HEK293 (cell line): Measurements from ENCODE around the gene VEGFC.

ENCODE experiments used
- CTCF ChIA-PET: fragments of 350-600 bp; formaldehyde crosslinking; extraction: SDS; loops from one replicate; lab custom pipeline; 2021; ENCODE audit warnings: antibody characterized with exemption; lab: Yijun Ruan, JAX
- POLR2A ChIA-PET: fragments of 300-600 bp; formaldehyde crosslinking; extraction: SDS; loops from one replicate; lab custom pipeline; 2020; ENCODE audit warnings: antibody characterized with exemption, inconsistent platforms; lab: Yijun Ruan, JAX
- H3K27ac ChIP-seq: fragments of 200-500 bp; sonication (Bioruptor generic); 2 replicates; pipeline ENCODE4 v1.5.1; 2014; ENCODE audit warnings: low read depth, low read length, control low read depth, inconsistent platforms; ENCODE audit errors: extremely low read depth
- H3K36me3 ChIP-seq, 2 experiments: fragments of 200-500 bp in 1 of 2; sonication (Bioruptor generic) in 1 of 2; 1 replicate in 1 of 2; 2 replicates in 1 of 2; pipeline ENCODE4 v1.5.1; 2014 to 2017; ENCODE audit warnings: inconsistent platforms in 2 of 2, low read length in 2 of 2; ENCODE audit not compliant: control insufficient read depth in 2 of 2, insufficient read depth in 1 of 2
- H3K4me1 ChIP-seq: fragments of 200-500 bp; sonication (Bioruptor generic); 2 replicates; pipeline ENCODE4 v1.5.1; 2014; ENCODE audit warnings: mild to moderate bottlenecking, low read length, inconsistent platforms; ENCODE audit not compliant: control insufficient read depth, insufficient read depth
- H3K4me3 ChIP-seq: 2 replicates; pipeline ENCODE4 v1.5.1; 2011; ENCODE audit warnings: low read depth, mild to moderate bottlenecking, control low read depth, low read length, moderate library complexity
- H3K9me3 ChIP-seq: fragments of 200-500 bp; sonication (Bioruptor generic); 2 replicates; pipeline ENCODE4 v1.5.1; 2014; ENCODE audit warnings: low read depth, low read length, inconsistent platforms; ENCODE audit not compliant: control insufficient read depth, insufficient read depth
- BCL11A ChIP-seq: fragments of 450-650 bp; formaldehyde crosslinking; IDR thresholded peaks from 2 replicates; pipeline ENCODE4 v1.5.1; 2016; ENCODE audit warnings: low read depth, missing biosample characterization, missing genetic modification characterization
- BCL6B ChIP-seq: fragments of 450-650 bp; formaldehyde crosslinking; IDR thresholded peaks from 2 replicates; pipeline ENCODE4 v1.5.1; 2017; ENCODE audit warnings: missing biosample characterization, missing genetic modification characterization
- KLF10 ChIP-seq: fragments of 450-650 bp; IDR thresholded peaks from 2 replicates; pipeline ENCODE4 v1.5.1; 2018; ENCODE audit warnings: missing biosample characterization, mild to moderate bottlenecking, missing genetic modification characterization
- KLF9 ChIP-seq: fragments of 450-650 bp; formaldehyde crosslinking; IDR thresholded peaks from 2 replicates; pipeline ENCODE4 v1.5.1; 2016; ENCODE audit warnings: missing biosample characterization, missing genetic modification characterization, low read depth
- PRDM10 ChIP-seq: fragments of 450-650 bp; formaldehyde crosslinking; IDR thresholded peaks from 2 replicates; pipeline ENCODE4 v1.5.1; 2016; ENCODE audit warnings: missing biosample characterization, missing genetic modification characterization
- SCRT1 ChIP-seq: fragments of 450-650 bp; formaldehyde crosslinking; IDR thresholded peaks from 2 replicates; pipeline ENCODE4 v1.5.1; 2016; ENCODE audit warnings: missing biosample characterization, missing genetic modification characterization, borderline replicate concordance
- SCRT2 ChIP-seq: fragments of 450-650 bp; formaldehyde crosslinking; IDR thresholded peaks from 2 replicates; pipeline ENCODE4 v1.5.1; 2016; ENCODE audit warnings: missing biosample characterization, missing genetic modification characterization
- YY2 ChIP-seq: fragments of 450-650 bp; formaldehyde crosslinking; IDR thresholded peaks from 2 replicates; pipeline ENCODE4 v1.5.1; 2016; ENCODE audit warnings: missing biosample characterization, missing genetic modification characterization
- ZBTB48 ChIP-seq: fragments of 450-650 bp; formaldehyde crosslinking; IDR thresholded peaks from 2 replicates; pipeline ENCODE4 v1.5.1; 2016; ENCODE audit warnings: missing biosample characterization, missing genetic modification characterization
- ZFHX2 ChIP-seq: fragments of 450-650 bp; formaldehyde crosslinking; conservative IDR thresholded peaks from 2 replicates; pipeline ENCODE4 v1.5.1; 2016; ENCODE audit warnings: missing biosample characterization, missing genetic modification characterization
- ZFP37 ChIP-seq: fragments of 450-650 bp; formaldehyde crosslinking; IDR thresholded peaks from 2 replicates; pipeline ENCODE4 v1.5.1; 2016; ENCODE audit warnings: missing biosample characterization, missing genetic modification characterization
- ZNF19 ChIP-seq: fragments of 450-650 bp; formaldehyde crosslinking; IDR thresholded peaks from 2 replicates; pipeline ENCODE4; 2016; ENCODE audit warnings: missing biosample characterization, missing genetic modification characterization, low read depth
- ZNF2 ChIP-seq: fragments of 450-650 bp; formaldehyde crosslinking; IDR thresholded peaks from 2 replicates; pipeline ENCODE4 v1.5.1; 2016; ENCODE audit warnings: missing biosample characterization, missing genetic modification characterization
- ZNF292 ChIP-seq: fragments of 450-650 bp; formaldehyde crosslinking; IDR thresholded peaks from 2 replicates; pipeline ENCODE4 v1.5.1; 2016; ENCODE audit warnings: low read depth, missing biosample characterization, missing genetic modification characterization, borderline replicate concordance
- ZNF354C ChIP-seq: fragments of 450-650 bp; formaldehyde crosslinking; IDR thresholded peaks from 2 replicates; pipeline ENCODE4 v1.5.1; 2016; ENCODE audit warnings: missing biosample characterization, missing genetic modification characterization, low read depth, borderline replicate concordance
- ZNF366 ChIP-seq: fragments of 450-650 bp; formaldehyde crosslinking; conservative IDR thresholded peaks from 2 replicates; pipeline ENCODE4 v1.5.1; 2016; ENCODE audit warnings: missing biosample characterization, missing genetic modification characterization
- ZNF398 ChIP-seq: fragments of 450-650 bp; formaldehyde crosslinking; IDR thresholded peaks from 2 replicates; pipeline ENCODE4 v1.5.1; 2017; ENCODE audit warnings: missing biosample characterization, missing genetic modification characterization
- ZNF423 ChIP-seq: fragments of 450-650 bp; formaldehyde crosslinking; IDR thresholded peaks from 2 replicates; pipeline ENCODE4 v1.5.1; 2016; ENCODE audit warnings: missing biosample characterization, missing genetic modification characterization
- ZNF433 ChIP-seq: fragments of 450-650 bp; formaldehyde crosslinking; IDR thresholded peaks from 2 replicates; pipeline ENCODE4 v1.5.1; 2016; ENCODE audit warnings: missing biosample characterization, missing genetic modification characterization, low read depth
- ZNF561 ChIP-seq: fragments of 450-650 bp; IDR thresholded peaks from 2 replicates; pipeline ENCODE4 v1.5.1; 2018; ENCODE audit warnings: missing biosample characterization, missing genetic modification characterization, borderline replicate concordance
- ZNF629 ChIP-seq: fragments of 450-650 bp; formaldehyde crosslinking; IDR thresholded peaks from 2 replicates; pipeline ENCODE4 v1.5.1; 2017; ENCODE audit warnings: missing biosample characterization, missing genetic modification characterization
- ZNF658 ChIP-seq: fragments of 450-650 bp; formaldehyde crosslinking; IDR thresholded peaks from 2 replicates; pipeline ENCODE4; 2016; ENCODE audit warnings: missing biosample characterization, missing genetic modification characterization
- ZNF664 ChIP-seq: fragments of 450-650 bp; formaldehyde crosslinking; IDR thresholded peaks from 2 replicates; pipeline ENCODE4 v1.5.1; 2016; ENCODE audit warnings: missing biosample characterization, missing genetic modification characterization
- ZNF707 ChIP-seq: fragments of 450-650 bp; formaldehyde crosslinking; IDR thresholded peaks from 2 replicates; pipeline ENCODE4 v1.5.1; 2016; ENCODE audit warnings: missing biosample characterization, missing genetic modification characterization

The VEGFC gene

DNA sequence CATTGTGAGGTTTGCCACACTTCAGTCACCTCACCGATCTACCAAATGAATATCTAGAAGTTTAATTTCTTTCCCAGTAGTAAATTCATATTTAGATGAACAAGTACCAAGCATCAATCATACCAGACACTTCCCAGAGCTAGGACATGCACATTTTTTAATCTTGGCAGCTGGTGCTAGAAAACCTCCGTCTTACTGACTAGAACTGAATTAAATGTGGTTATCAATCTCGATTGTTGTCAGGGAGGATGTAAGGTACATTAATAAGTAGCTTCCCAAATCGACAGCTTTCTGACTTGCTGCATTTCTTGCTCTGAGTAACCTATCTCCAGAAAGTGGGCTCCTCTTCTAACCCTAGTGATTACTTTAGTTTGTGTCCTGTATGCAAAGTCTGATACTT, 34.4 kb downstream of the VEGFC start:
- H3K9me3 ChIP-seq, result no peaks in the 10 kb centered on the region
- H3K4me1 ChIP-seq, result no peaks in the 10 kb centered on the region
- H3K27ac ChIP-seq, result no peak overlapping the region
- no peak overlapping the region for H3K4me3 ChIP-seq
- TF ChIP-seq KLF9 (tag by site-specific recombination), result no peak
- TF ChIP-seq KLF10 (tag by site-specific recombination), result no peak
- TF ChIP-seq ZBTB48, result no peak
- TF ChIP-seq ZNF664 (tag by site-specific recombination), result no peak
- TF ChIP-seq ZNF398 (tag by site-specific recombination), result no peak
- TF ChIP-seq ZNF366, result no peak
- TF ChIP-seq ZNF658 (tag by site-specific recombination), result no peak
- TF ChIP-seq ZNF561, result no peak
- TF ChIP-seq ZNF354C (tag by site-specific recombination), result no peak
- TF ChIP-seq ZFP37 (tag by site-specific recombination), result no peak
- TF ChIP-seq ZNF2 (tag by site-specific recombination), result no peak
- no peak for TF ChIP-seq SCRT1
- no peak for TF ChIP-seq ZNF433 (tag by site-specific recombination)
- TF ChIP-seq ZNF707, result no peak
- TF ChIP-seq ZNF629, result no peak
- no peak for TF ChIP-seq SCRT2 (tag by site-specific recombination)
- no peak for TF ChIP-seq BCL11A (tag by site-specific recombination)
- TF ChIP-seq ZNF423 (tag by site-specific recombination), result no peak
- no peak for TF ChIP-seq ZNF19 (tag by site-specific recombination)
- ChIA-PET CTCF (no interaction called here), POLR2A (no interaction called here)
- H3K36me3 ChIP-seq, result no peaks in the 10 kb centered on the region

DNA sequence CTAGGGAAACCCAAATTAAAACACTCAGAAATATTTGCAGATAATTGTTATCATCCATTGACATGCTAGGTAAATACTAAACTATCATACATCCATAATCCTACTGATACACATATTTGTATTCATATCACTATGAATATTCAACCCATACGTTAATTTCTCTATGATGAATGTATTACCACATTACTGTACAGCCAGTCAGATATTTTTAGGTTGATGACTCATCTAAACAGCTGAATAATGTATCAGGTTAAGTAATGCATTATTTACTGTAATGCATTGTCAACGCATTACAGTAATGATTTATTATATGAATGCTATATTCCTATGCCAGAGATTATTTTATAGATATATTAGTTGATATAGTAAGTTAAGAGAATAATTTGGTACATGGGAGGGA, 37.1 kb downstream of the VEGFC start:
- Histone ChIP-seq H3K36me3 (no peaks in the 10 kb centered on the region), H3K9me3 (no peaks in the 10 kb centered on the region), H3K27ac (no peak overlapping the region), H3K4me3 (no peak overlapping the region), H3K4me1 (no peaks in the 10 kb centered on the region)
- ChIA-PET CTCF (interaction anchor here (0.6 kb wide), 1 partner anchor 1336 kb away, joined by 3 read pairs; no protein-coding TSS in a partner anchor), POLR2A (no interaction called here)
- TF ChIP-seq ZNF292, result no peak
- TF ChIP-seq ZFHX2 (tag by site-specific recombination), result no peak
- no peak for TF ChIP-seq ZFP37 (tag by site-specific recombination)
- no peak for TF ChIP-seq PRDM10 (tag by site-specific recombination)
- TF ChIP-seq BCL6B (tag by site-specific recombination), result no peak
- TF ChIP-seq YY2 (tag by site-specific recombination), result no peak
